Sigmoid colon (tissue), 4 donors: ENCODE data around the gene CD84.

ENCODE experiments used
- EP300 ChIP-seq, 4 donors: sonication (generic); formaldehyde crosslinking; IDR thresholded peaks; one replicate each; pipeline ENCODE4 v1.6.1; 2017; ENCODE audit warnings: antibody characterized with exemption in 4 of 4
- POLR2A ChIP-seq, 2 donors: fragments of 450-650 bp; IDR thresholded peaks; one replicate each; pipeline ENCODE4 v1.6.1; 2016; ENCODE audit warnings: antibody characterized with exemption in 2 of 2, mild to moderate bottlenecking in 2 of 2, moderate library complexity in 2 of 2
- POLR2AphosphoS5 ChIP-seq, 4 donors: sonication (generic); formaldehyde crosslinking; IDR thresholded peaks; one replicate each; pipeline ENCODE4 v1.6.1; 2017; ENCODE audit warnings: antibody characterized with exemption in 4 of 4
- TF ChIP-seq, protein P1 (sequence below), 4 experiments: fragments of 450-650 bp in 3 of 4; fragments of 200-600 bp in 1 of 4; IDR thresholded peaks; one replicate each; pipeline ENCODE4 v1.5.1; 2016 to 2019; ENCODE audit warnings: antibody characterized with exemption in 4 of 4, mild to moderate bottlenecking in 3 of 4, moderate library complexity in 2 of 4

DNA sequence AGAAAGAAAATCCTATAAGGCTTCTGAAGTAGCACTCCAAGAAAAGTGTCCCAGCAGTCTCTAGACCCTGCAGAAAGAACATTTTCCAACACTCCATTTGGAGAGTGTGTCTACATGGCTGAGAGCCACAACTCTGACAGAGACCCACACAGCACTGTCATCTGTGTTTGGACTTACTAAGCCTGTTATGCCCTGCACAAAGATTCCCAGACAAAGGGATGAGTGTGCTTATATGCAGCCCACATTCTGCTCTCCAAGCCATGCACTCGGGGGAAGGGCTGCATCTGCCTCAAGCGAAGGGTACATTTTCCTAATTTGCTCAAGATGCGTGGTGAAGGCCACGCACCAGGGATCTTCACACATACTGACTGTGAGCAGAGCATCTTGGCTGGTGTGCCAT lies 31.9 kb downstream of the CD84 start:
- TF ChIP-seq, protein P1, sequence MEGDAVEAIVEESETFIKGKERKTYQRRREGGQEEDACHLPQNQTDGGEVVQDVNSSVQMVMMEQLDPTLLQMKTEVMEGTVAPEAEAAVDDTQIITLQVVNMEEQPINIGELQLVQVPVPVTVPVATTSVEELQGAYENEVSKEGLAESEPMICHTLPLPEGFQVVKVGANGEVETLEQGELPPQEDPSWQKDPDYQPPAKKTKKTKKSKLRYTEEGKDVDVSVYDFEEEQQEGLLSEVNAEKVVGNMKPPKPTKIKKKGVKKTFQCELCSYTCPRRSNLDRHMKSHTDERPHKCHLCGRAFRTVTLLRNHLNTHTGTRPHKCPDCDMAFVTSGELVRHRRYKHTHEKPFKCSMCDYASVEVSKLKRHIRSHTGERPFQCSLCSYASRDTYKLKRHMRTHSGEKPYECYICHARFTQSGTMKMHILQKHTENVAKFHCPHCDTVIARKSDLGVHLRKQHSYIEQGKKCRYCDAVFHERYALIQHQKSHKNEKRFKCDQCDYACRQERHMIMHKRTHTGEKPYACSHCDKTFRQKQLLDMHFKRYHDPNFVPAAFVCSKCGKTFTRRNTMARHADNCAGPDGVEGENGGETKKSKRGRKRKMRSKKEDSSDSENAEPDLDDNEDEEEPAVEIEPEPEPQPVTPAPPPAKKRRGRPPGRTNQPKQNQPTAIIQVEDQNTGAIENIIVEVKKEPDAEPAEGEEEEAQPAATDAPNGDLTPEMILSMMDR (IDR thresholded peaks at IDR 0.05) = no peak
- TF ChIP-seq POLR2A (IDR thresholded peaks at IDR 0.05) = no peak
- no peak for TF ChIP-seq EP300 (IDR thresholded peaks at IDR 0.05)
- no peak for TF ChIP-seq POLR2AphosphoS5 (IDR thresholded peaks at IDR 0.05)
